ENCODE measurements around the gene CLTA.
A peak's percentile ranks its signal among the peaks of the same experiment; 100 is the strongest.
"Not testable (repeated sequence)": the region's sequence is repeated elsewhere in the genome, so short reads cannot be mapped to it uniquely, and the experiment has no call there.

CLTA gene

DNA sequence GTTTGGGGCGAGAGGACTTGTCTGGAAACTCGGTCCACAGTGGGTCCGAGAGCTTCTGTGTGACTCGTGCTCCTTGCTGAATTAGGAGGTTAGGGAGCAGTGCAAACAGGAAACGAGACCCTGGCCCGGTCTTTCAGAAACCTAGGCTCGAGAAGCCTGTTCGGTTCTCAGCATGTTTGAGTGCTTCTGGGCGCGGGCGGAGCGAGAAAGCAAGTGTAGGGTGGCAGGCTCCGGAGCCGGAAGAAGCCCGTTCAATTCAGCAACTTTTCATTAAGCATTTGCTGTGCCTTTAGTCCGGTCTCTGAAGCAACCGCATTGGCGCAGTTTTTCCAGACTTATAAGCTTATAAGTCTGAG, 547 bp downstream of the CLTA start:
- DNase-seq (ENCODE audit: low read depth): peak; percentile 32

DNA sequence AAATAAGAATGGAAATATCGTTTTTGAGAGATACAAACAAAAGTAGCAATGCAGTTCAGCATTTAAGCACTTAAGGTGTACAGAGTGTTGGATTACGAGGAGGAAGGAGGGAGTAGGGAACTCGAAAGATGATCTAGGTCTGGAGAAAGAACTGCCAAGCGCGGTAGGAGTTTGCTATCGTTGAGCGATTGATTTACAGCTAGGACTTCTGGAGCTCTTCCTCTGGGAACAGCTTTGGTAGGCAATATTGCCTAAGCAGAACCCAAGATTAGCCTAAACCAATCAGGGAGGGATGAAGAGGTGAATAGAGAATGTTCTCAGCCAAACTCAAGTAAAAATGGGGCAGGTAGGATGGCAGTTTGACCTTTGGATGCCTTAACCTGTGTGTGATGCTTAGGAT, 965 bp downstream of the CLTA start:
- DNase-seq (ENCODE audit: low read depth): no peak

DNA sequence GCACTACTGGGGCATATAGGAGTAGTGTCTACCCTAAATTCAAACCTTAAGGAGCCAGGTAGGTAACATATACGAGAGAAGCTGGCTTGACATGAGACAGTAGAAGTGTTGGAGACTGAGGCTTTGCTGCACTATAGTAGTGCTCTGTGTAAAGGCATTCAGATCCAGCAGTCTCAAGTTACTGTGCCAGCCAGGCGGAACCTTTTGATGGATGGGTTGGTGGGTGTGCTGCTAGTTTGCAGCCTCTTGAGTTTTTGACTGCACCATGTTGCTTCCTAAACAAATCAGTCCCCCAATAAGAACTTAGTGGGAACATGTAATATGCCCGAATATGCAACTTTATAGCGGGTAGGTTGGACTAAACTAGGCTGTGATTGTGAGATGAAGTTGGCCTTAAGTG, 1.5 kb downstream of the CLTA start:
- no peak for DNase-seq (ENCODE audit: low read depth)

DNA sequence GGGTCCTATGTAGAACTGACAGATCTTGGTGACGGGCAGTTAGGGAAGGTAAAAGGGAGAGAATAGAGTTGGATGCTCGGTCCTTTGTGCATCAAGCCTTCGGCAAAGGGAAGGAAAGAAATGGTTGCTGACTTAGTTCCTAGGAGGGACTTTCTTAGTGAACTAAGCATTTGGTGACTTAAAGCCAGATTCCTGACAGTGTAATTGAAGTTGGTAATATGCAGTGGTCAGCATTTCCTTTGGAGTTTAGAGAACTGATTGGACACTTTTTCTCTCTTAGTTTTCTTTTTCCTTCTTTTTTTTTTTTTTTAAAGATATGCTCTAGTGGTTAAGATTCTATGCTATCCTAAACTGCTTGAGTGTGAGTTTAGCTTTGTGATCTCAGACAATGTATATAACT, 2.3 kb downstream of the CLTA start:
- no peak for DNase-seq (ENCODE audit: low read depth)

DNA sequence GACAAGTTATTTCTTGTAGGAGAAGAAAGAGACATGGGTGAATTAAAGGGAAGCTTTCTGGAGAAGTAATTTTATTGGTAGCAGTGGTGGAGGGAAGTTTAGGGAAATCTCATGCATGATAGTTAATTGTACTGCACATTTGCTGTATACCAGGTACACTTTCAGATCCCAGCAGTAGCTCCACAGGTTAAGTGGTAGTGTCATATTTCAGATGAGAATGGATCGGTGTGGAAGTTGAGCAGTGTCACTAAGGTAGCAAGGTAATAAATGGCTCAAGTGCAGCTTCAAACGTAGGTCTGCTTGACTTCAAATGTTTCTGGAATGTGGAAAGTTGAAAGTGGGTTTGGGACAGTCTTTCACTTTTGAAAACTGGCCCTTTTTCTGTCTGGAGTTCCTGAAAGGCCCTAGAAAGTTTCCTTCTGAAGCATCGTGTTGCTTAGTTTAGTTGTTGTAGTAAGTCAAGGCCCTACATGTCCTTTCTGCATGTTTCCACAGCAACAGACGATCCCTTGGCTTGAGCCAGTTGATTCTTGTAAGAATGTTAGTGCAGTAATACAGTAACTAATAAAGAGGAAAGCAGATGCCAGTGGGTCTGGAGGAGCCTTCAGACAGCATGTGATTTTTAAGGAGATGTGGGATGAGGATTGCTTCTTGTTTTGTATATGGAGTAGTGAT, 3.7 kb downstream of the CLTA start:
- DNase-seq (ENCODE audit: low read depth): no peak

DNA sequence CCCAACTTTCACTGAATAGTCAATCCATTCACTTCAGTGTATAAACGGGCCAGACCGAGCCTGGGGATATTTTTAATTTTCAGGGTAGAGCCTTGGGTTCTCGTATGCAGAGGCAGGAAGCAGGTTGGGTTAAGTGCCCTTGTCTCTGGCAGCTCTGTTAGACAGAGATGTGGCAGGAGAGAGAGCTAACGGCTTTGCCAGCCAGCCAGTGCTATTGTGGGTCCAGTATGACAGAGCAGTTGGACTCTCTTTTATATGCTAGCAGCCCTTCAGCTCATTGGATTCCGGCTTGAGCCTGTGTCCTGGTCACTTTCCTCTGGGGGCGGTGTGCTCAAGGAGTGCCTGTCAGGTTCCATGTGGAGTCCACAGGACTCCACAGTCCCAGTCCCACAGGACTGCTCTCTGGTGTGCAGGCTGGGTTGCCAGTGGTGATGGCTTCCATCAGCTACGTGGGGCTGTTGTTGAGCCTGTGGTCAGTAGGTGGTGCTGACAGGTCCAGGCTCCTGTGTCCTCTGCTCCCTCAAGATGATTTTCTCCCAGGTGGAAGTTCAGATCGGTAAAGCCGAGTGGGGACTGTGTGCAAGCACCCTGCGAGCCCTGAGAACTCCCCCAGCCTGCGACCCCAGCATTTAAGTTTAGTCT, 14.3 kb downstream of the CLTA start:
- no peak for DNase-seq (ENCODE audit: low read depth)

DNA sequence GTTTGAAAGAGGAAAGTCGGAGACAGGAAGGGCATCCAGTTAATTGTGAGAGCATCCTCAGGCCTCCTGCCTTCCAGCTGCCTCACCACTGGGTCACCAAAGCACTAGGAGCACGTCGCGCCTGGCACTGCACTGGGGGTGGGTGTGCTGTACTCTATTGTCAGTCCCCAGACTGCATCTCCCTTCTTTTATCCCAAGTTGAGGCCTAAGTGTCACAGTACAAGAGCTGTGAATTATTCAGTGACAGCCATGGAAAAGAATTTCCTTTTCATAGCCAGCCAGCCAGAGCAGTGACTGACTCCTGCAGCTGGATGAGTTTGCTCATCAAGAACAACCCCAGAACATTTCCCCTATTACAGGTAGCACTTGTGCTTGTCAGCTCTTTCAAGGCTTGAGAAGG, 16.3 kb downstream of the CLTA start:
- no peak for DNase-seq (ENCODE audit: low read depth)

DNA sequence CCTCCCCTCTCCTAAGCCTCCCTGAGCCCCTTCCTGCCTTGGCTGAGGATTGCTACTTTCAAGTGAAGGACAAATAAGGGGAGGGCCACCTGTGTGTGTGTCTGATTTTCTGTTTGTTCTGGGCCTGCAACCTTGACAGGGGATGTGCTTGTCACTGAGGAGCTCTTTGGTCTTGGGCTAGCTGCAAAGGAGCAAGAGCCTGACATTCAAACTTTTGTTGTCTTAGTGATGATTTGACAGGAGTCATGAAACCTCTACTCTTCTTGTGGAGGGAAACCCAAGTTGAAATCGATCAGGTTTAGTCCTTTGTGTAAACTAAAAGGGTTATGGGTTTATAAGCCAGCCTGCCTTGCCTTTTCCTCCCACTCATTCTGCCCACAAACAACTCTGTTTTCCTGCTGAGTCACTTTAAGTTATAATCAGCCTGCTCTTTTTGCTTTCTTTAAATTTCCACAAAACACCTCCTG, 16.9 kb downstream of the CLTA start:
- no peak for DNase-seq (ENCODE audit: low read depth)

- DNase-seq (ENCODE audit: low read depth): no peak
Measured at GRCh38 chr9:36208521-36209253, 18.0 kb downstream of the CLTA start.

DNA sequence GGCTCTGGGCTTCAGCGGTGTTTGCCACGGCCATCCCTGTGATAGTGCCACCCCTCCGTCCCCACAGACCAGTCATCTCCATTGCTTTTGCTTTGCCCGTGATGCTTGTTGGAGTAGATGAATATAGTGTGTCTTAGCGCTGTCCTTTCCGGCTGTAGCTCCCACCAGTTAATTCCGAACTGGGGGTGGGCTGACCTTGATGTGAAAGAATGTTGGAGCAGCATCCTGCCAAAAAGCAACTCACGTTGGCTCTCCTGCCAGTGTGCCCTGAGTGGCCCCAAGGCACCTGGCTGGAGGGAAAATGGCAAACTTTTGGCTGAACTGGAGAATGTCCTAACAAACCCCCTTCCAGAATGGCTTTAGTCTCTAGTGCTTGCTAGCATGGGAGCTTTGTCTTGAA, 20.0 kb downstream of the CLTA start:
- no peak for DNase-seq (ENCODE audit: low read depth)

GRCh38 chr9:36211510-36211909, 20.8 kb downstream of the CLTA start:
- no peak for DNase-seq (ENCODE audit: low read depth)

GRCh38 chr9:36213387-36213786, 22.7 kb downstream of the CLTA start:
- no peak for DNase-seq (ENCODE audit: low read depth)

DNA sequence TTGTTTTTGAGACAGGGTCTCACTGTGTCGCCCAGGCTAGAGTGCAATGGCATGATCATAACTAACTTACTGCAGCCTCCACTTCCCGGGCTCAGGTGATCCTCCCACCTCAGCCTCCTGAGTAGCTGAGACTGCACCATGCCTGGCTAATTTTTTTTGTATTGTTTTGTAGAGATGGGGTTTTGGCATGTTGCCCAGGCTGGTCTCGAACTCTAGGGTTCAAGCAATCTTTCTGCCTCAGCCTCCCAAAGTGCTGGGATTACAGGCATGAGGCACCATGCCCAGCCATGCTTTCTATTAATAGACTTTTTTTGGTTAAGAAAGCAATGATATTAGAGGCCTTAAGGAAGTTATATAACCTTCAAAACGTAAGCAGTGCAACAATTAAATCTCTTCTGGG, 23.3 kb downstream of the CLTA start:
- DNase-seq (ENCODE audit: low read depth): no peak

DNA sequence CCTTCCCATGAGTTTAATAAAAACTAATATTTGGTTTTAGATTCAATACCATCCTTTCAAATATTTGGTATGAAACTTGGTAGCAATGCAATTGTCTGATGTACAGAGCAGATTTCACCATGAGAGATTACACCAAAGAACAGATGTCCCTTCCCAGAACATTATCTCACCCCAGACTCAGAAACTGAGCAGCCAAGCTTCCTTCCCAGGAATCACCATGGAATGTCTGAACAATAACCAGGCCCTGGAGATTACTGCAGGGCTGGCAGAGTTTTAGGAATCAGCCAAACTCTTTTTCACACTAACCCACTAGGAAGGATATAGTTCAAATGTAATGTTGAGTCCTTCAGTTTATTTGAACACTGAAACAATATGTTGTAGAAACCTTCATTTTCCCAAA, 23.9 kb downstream of the CLTA start:
- DNase-seq (ENCODE audit: low read depth): no peak

DNA sequence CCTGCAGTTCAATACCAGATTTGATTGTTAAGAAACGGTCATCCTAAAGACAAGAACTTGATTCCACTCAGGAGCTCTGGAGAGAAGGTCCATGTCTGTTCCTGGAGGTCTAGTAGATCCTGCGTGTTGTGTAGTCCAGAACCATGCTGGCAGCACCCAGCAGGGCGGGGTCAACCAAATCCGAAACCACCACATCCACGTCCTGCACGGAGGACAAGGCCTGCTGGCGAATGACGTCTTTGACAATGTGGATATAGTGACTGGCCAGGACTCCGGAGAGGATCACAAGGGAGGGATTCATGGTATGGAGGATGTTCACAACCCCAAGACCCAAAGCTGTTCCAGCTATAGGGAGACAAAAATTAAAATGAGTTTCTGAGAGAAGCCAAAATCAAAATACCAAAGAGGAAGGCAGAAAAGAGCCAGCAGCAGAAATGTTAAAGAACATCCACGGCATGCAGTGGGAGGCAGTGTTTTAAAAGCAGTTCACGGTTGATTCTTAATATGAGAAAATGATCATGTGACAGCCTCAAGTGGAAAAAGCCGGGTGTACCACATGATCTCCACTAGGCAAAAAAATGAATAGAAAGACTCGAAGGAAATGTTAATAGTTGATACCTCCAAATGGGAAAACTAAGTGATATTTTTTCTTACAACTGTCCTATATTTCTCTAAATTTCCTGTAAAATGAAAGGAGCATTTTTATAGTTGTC, 26.7 kb downstream of the CLTA start:
- no peak for DNase-seq (ENCODE audit: low read depth)

DNA sequence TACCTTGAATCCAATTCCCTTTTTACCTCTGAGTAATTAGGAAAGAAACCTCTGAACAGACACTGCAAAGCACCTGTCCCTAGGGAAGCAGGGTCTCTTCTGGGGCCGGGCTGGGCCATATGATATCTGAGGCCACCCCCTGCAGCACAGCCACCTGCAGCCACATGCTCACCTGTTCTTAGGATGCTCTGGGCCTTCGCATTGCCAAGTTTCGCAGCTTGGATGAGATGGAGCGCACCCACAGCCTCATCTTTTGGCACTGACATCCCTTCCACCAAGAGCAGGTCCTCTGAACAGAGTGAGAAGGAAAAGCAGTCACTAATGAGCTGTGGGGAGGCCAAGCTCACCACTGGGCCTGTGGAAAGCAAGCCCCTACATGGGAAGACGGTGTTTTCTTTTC, 27.3 kb downstream of the CLTA start:
- no peak for DNase-seq (ENCODE audit: low read depth)

DNA sequence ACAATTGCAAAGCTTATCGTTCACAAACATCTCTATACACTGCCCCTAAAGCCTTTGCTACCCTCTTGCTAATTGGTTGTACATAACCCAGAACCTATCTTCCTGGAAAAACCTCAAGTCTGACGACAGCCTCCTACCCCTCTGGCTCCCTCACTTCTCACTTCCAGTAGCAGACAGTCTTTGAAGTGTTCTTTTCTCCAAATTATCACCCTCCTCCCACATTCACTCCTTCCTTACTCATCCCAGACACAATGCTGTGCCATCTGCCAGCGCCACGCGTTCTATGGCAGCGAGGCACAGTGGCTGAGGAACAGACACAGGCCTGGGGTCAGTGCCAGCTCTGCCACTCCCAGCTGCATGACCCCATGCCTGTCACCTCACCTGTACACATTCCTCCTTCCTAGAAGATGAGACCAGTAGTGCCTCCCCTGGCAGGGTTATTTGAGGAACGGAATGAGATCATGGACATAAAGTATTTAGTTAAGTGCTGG, 27.7 kb downstream of the CLTA start:
- no peak for DNase-seq (ENCODE audit: low read depth)

DNA sequence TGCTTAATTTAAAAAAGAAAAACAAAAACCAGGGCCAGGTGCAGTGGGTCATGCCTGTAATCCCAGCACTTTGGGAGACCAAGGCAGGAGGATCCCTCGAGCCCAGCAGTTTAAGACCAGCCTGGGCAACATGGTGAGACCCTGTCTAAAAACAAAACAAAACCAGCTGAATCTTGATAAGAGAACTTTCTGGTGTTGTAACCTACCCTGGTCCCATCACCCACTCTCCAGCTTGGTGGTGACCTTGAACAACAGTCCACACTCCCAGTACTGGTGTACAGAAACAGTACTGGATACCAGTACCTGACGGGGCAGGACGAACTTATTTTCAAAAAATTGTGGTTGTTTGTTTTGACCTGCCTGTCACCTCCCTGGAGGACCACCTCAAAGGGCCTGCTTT, 30.9 kb downstream of the CLTA start:
- no peak for DNase-seq (ENCODE audit: low read depth)

DNA sequence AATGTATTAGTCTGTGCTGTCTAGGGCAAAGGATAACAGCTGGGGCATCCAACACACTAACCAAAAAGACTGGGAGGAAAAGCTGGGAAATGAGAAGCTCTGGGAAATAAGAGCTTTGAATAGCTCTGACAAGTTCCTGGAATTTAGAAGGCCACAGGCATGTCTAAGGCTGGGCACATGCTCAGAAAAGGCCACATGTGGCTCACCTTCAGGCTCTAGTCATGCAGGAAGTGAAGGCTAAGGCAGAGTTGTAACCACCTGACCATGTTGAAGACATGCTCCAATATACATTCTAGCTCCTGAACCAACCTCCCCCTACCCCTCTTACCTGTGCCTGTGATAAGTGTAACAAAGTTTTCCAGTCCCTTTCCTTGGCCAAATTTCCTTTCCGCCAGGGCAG, 31.7 kb downstream of the CLTA start:
- DNase-seq (ENCODE audit: low read depth): no peak

DNA sequence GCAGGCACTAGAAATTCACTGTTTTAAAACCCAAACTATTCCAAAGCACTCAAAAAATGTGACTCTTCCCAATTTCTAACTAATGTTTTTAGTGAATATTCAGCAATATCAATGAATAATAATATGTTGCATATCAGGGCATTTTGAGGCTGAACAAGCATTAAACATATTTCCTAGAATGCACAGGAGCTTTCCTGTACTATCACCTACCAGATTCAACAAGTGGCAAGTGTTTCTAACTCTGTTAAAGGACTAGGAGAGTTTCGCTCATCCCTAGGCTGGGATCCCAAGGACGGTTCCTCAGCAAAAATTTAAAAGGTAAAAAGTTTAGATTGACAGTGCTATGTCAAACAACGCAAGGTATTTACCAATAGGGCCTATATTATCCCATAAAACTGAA, 46.5 kb downstream of the CLTA start:
- no peak for DNase-seq (ENCODE audit: low read depth)

- not testable (repeated sequence) for DNase-seq (ENCODE audit: low read depth)
Measured at GRCh38 chr9:36239205-36239604, 48.5 kb downstream of the CLTA start.

GRCh38 chr9:36239675-36240074, 49.0 kb downstream of the CLTA start:
- DNase-seq (ENCODE audit: low read depth): not testable (repeated sequence)

DNA sequence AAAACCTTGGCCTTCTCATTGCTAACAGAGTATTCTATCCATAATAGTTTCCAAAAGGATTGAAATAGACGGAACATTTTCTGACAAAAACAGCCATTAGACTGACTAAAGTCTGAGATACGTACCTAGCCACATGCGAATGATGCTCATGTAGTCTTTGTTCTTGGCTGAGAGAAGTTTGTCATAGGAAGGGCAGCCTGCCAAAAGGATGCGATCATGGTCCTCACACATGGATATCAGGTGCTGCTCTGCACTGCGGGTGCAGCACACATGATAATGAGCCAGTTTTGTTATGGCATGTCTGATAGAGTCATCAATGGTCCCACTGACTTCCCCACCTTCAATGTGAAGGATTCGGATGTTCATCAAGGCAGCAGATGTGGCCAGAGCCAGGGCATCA, 55.2 kb downstream of the CLTA start:
- no peak for DNase-seq (ENCODE audit: low read depth)

Measured in T-helper 22 cell (primary cell).